Gastroesophageal sphincter (tissue), 3 donors: ENCODE results near the gene MLN.

ENCODE experiments used
- POLR2A ChIP-seq, 2 donors: fragments of 450-650 bp; IDR thresholded peaks; one replicate each; pipeline ENCODE4 v1.6.1; 2017; ENCODE audit warnings: antibody characterized with exemption in 2 of 2, mild to moderate bottlenecking in 2 of 2, moderate library complexity in 1 of 2
- TF ChIP-seq, protein P1 (sequence below), 4 experiments: fragments of 200-600 bp in 2 of 4; fragments of 450-650 bp in 2 of 4; sonication (generic) in 1 of 4; IDR thresholded peaks; one replicate each; pipeline ENCODE4 v1.5.1; 2017 to 2019; ENCODE audit warnings: antibody characterized with exemption in 4 of 4, mild to moderate bottlenecking in 2 of 4, moderate library complexity in 2 of 4

- no peak for TF ChIP-seq POLR2A (IDR thresholded peaks at IDR 0.05)
- TF ChIP-seq, protein P1, sequence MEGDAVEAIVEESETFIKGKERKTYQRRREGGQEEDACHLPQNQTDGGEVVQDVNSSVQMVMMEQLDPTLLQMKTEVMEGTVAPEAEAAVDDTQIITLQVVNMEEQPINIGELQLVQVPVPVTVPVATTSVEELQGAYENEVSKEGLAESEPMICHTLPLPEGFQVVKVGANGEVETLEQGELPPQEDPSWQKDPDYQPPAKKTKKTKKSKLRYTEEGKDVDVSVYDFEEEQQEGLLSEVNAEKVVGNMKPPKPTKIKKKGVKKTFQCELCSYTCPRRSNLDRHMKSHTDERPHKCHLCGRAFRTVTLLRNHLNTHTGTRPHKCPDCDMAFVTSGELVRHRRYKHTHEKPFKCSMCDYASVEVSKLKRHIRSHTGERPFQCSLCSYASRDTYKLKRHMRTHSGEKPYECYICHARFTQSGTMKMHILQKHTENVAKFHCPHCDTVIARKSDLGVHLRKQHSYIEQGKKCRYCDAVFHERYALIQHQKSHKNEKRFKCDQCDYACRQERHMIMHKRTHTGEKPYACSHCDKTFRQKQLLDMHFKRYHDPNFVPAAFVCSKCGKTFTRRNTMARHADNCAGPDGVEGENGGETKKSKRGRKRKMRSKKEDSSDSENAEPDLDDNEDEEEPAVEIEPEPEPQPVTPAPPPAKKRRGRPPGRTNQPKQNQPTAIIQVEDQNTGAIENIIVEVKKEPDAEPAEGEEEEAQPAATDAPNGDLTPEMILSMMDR (IDR thresholded peaks at IDR 0.05) = no peak
Observed at GRCh38 chr6:33789550-33789895, 14.3 kb downstream of the MLN start.
